ENCODE data around the gene SBK3.
A peak's percentile ranks its signal among the peaks of the same experiment; 100 is the strongest.
"Not testable (repeated sequence)": the region's sequence is repeated elsewhere in the genome, so short reads cannot be mapped to it uniquely, and the experiment has no call there.

The SBK3 gene

GRCh38 chr19:55539090-55539984, 6.0 kb downstream of the SBK3 start:
- no peak for DNase-seq

- no peak for DNase-seq
These were observed 7.2 kb downstream of the SBK3 start for GRCh38 chr19:55538132-55538531.

- no peak for DNase-seq
These were observed 7.6 kb downstream of the SBK3 start for GRCh38 chr19:55537741-55538111.

GRCh38 chr19:55536951-55537740, 8.2 kb downstream of the SBK3 start, which contains the start of gene SBK2:
Gene SBK2 (minus strand): TSS chr19:55537133. CDS start chr19:55536294, 839 bp downstream.
- DNase-seq: no peak

- DNase-seq: no peak
These were observed 9.0 kb downstream of the SBK3 start for GRCh38 chr19:55536366-55536765.

GRCh38 chr19:55535965-55536350, 9.4 kb downstream of the SBK3 start:
- no peak for DNase-seq

- DNase-seq: peak; percentile 21
These were observed 10.0 kb downstream of the SBK3 start for GRCh38 chr19:55535173-55535964.

- DNase-seq: not testable (repeated sequence)
These were observed 11.1 kb downstream of the SBK3 start for GRCh38 chr19:55534280-55534679.

- no peak for DNase-seq
These were observed 14.3 kb downstream of the SBK3 start for GRCh38 chr19:55530996-55531395.

GRCh38 chr19:55529636-55530234, 15.6 kb downstream of the SBK3 start:
- no peak for DNase-seq

- no peak for DNase-seq
These were observed 17.1 kb downstream of the SBK3 start for GRCh38 chr19:55528030-55528803.

- DNase-seq: no peak
These were observed 17.9 kb downstream of the SBK3 start for GRCh38 chr19:55527197-55528029.

GRCh38 chr19:55526216-55527196, 18.8 kb downstream of the SBK3 start:
- no peak for DNase-seq

GRCh38 chr19:55525289-55526101, 19.8 kb downstream of the SBK3 start:
- DNase-seq: no peak

- DNase-seq: no peak
These were observed 24.6 kb downstream of the SBK3 start for GRCh38 chr19:55520691-55521292.

GRCh38 chr19:55519451-55520311, 25.7 kb downstream of the SBK3 start:
- DNase-seq: peak; percentile 73

Data from suppressor macrophage treated with lipopolysaccharide for 4 hours (primary cell).